ENCODE data around the gene DERA.

GRCh38 chr12:15997910-15998309, 86.8 kb downstream of the DERA start:
- no peak for TF ChIP-seq CTCF (IDR thresholded peaks at IDR 0.05; ENCODE audit: borderline replicate concordance, extremely low read depth, low read length, poor library complexity, severe bottlenecking)
- TF ChIP-seq EZH2 (IDR thresholded peaks at IDR 0.05; ENCODE audit: borderline replicate concordance, low read depth, low read length, severe bottlenecking): no peak

Measured in DND-41 (cell line).